HG03060 (cell line): ENCODE data around the gene INSYN2B.

Source experiments
- ATAC-seq: cut with Tn5 transposase; IDR thresholded peaks from one replicate; pipeline ENCODE4 v1.9.1; 2021; ENCODE audit warnings: low read depth, moderate number of reproducible peaks; ENCODE audit not compliant: unreplicated experiment

INSYN2B gene

GRCh38 chr5:169935762-169936161, 44.5 kb downstream of the INSYN2B start:
- no peak for ATAC-seq

GRCh38 chr5:169934990-169935389, 45.3 kb downstream of the INSYN2B start:
- no peak for ATAC-seq

- no peak for ATAC-seq
These were observed 46.7 kb downstream of the INSYN2B start for GRCh38 chr5:169933616-169934015.

- ATAC-seq = no peak
These were observed 47.2 kb downstream of the INSYN2B start for GRCh38 chr5:169933127-169933526.

GRCh38 chr5:169923988-169924387, 56.3 kb downstream of the INSYN2B start:
- ATAC-seq = no peak

GRCh38 chr5:169922474-169922873, 57.8 kb downstream of the INSYN2B start:
- ATAC-seq = no peak

- no peak for ATAC-seq
These were observed 58.3 kb downstream of the INSYN2B start for GRCh38 chr5:169921949-169922348.

- ATAC-seq = no peak
These were observed 58.9 kb downstream of the INSYN2B start for GRCh38 chr5:169921384-169921783.

- ATAC-seq = no peak
These were observed 59.8 kb downstream of the INSYN2B start for GRCh38 chr5:169920474-169920873.

- no peak for ATAC-seq
These were observed 62.1 kb downstream of the INSYN2B start for GRCh38 chr5:169918228-169918627.

GRCh38 chr5:169917500-169917899, 62.8 kb downstream of the INSYN2B start:
- ATAC-seq = no peak

GRCh38 chr5:169914766-169915165, 65.5 kb downstream of the INSYN2B start:
- no peak for ATAC-seq

- ATAC-seq = no peak
These were observed 66.8 kb downstream of the INSYN2B start for GRCh38 chr5:169913479-169913878.

- no peak for ATAC-seq
These were observed 68.7 kb downstream of the INSYN2B start for GRCh38 chr5:169911448-169912212.

GRCh38 chr5:169910393-169910792, 69.9 kb downstream of the INSYN2B start:
- no peak for ATAC-seq

- no peak for ATAC-seq
These were observed 70.3 kb downstream of the INSYN2B start for GRCh38 chr5:169909945-169910344.

GRCh38 chr5:169908864-169909263, 71.4 kb downstream of the INSYN2B start:
- no peak for ATAC-seq

GRCh38 chr5:169906745-169907649, 73.3 kb downstream of the INSYN2B start:
- no peak for ATAC-seq

GRCh38 chr5:169905017-169905416, 75.3 kb downstream of the INSYN2B start:
- no peak for ATAC-seq

GRCh38 chr5:169904508-169904907, 75.8 kb downstream of the INSYN2B start:
- ATAC-seq = no peak

- no peak for ATAC-seq
These were observed 76.2 kb downstream of the INSYN2B start for GRCh38 chr5:169904059-169904458.

GRCh38 chr5:169901896-169902295, 78.4 kb downstream of the INSYN2B start:
- ATAC-seq = no peak
